HG03457 (cell line): ENCODE results near the gene SUSD2.
"Not testable (repeated sequence)": the region's sequence is repeated elsewhere in the genome, so short reads cannot be mapped to it uniquely, and the experiment has no call there.

ENCODE experiments used
- ATAC-seq: cut with Tn5 transposase; IDR thresholded peaks from one replicate; pipeline ENCODE4 v1.9.1; 2021; ENCODE audit warnings: moderate number of reproducible peaks; ENCODE audit not compliant: unreplicated experiment

SUSD2 gene

GRCh38 chr22:24176040-24176439 is 5.2 kb upstream of the SUSD2 start:
- no peak for ATAC-seq

- no peak for ATAC-seq
These were observed 4.7 kb upstream of the SUSD2 start for GRCh38 chr22:24176630-24177029.

- ATAC-seq, result no peak
These were observed 4.2 kb upstream of the SUSD2 start for GRCh38 chr22:24177045-24177444.

- ATAC-seq, result no peak
These were observed 3.8 kb upstream of the SUSD2 start for GRCh38 chr22:24177456-24177855.

GRCh38 chr22:24178021-24178431 is 3.3 kb upstream of the SUSD2 start:
- no peak for ATAC-seq

- no peak for ATAC-seq
These were observed 2.5 kb upstream of the SUSD2 start for GRCh38 chr22:24178502-24179440.

- ATAC-seq, result no peak
These were observed 1.6 kb upstream of the SUSD2 start for GRCh38 chr22:24179478-24180210.

- no peak for ATAC-seq
These were observed 785 bp upstream of the SUSD2 start for GRCh38 chr22:24180316-24181087.

GRCh38 chr22:24181996-24182899 is 961 bp downstream of the SUSD2 start:
- ATAC-seq, result no peak

GRCh38 chr22:24182900-24183246 is 1.6 kb downstream of the SUSD2 start:
- ATAC-seq, result not testable (repeated sequence)

GRCh38 chr22:24183321-24184031 is 2.2 kb downstream of the SUSD2 start:
- no peak for ATAC-seq

GRCh38 chr22:24184057-24184798 is 2.9 kb downstream of the SUSD2 start:
- ATAC-seq, result no peak

GRCh38 chr22:24185001-24185500 is 3.8 kb downstream of the SUSD2 start:
- ATAC-seq, result no peak

- no peak for ATAC-seq
These were observed 4.4 kb downstream of the SUSD2 start for GRCh38 chr22:24185501-24186351.

GRCh38 chr22:24186352-24186740 is 5.1 kb downstream of the SUSD2 start:
- no peak for ATAC-seq

- ATAC-seq, result no peak
These were observed 5.8 kb downstream of the SUSD2 start for GRCh38 chr22:24186892-24187670.
